ENCODE data around the gene SLC24A3. TPM values are rescaled to one million over a fixed set of nuclear protein-coding genes. Genes with fewer than 3 reads are reported as not detected.

The SLC24A3 gene
- total and polyA plus RNA-seq, 2 experiments from 2014 or later = 0.81 to 2.5 TPM

- TF ChIP-seq ZNF462 (CRISPR knock-in tag; IDR thresholded peaks at IDR 0.05) = no peak
Measured at GRCh38 chr20:19374216-19374615, 161.8 kb downstream of the SLC24A3 start (continued).

- DNase-seq (ENCODE audit: low spot score) (no peak), ATAC-seq (no peak)
- H3K4me3 ChIP-seq = no peak overlapping the region
- no peaks in the 10 kb centered on the region for H3F3A ChIP-seq (replicated peaks; ENCODE audit: low read depth)
- TF ChIP-seq ZNF462 (CRISPR knock-in tag; IDR thresholded peaks at IDR 0.05) = no peak
- TF ChIP-seq EZH2 (IDR thresholded peaks at IDR 0.05; ENCODE audit: low read depth, unreplicated experiment) = no peak
- TF ChIP-seq ZNF331 (CRISPR knock-in tag; IDR thresholded peaks at IDR 0.05; ENCODE audit: low read depth) = no peak
- no peak for TF ChIP-seq ETS1 (IDR thresholded peaks at IDR 0.05)
- no peak for TF ChIP-seq EZH2phosphoT487 (IDR thresholded peaks at IDR 0.05; ENCODE audit: unreplicated experiment)
- H3K27ac ChIP-seq (ENCODE audit: low read depth) = no peak overlapping the region
- no peaks in the 10 kb centered on the region for H3K27me3 ChIP-seq (ENCODE audit: insufficient read depth)
- Mint-ChIP-seq H3K27ac (no peak overlapping the region), H3K36me3 (ENCODE audit: low read depth) (no peaks in the 10 kb centered on the region), H3K4me3 (no peak overlapping the region), H3K9me3 (no peaks in the 10 kb centered on the region), H3K4me1 (peaks cover 6% of the 10 kb centered on the region), H3K27me3 (ENCODE audit: insufficient read depth, low read depth, poor library complexity) (peaks cover 6% of the 10 kb centered on the region)
- peaks cover 5% of the 10 kb centered on the region; the same call in 1 of the 2 replicates for H4K20me1 ChIP-seq (replicated peaks; ENCODE audit: insufficient read depth)
- no peak overlapping the region for H3K4me2 ChIP-seq
- H3K79me2 ChIP-seq (replicated peaks; ENCODE audit: insufficient read depth) = no peaks in the 10 kb centered on the region
- no peaks in the 10 kb centered on the region for H3K36me3 ChIP-seq (ENCODE audit: insufficient read depth)
- no peaks in the 10 kb centered on the region for H3K4me1 ChIP-seq (ENCODE audit: insufficient read depth)
- H2AFZ ChIP-seq = no peak overlapping the region
- no peaks in the 10 kb centered on the region for H3K9me2 ChIP-seq (ENCODE audit: insufficient read depth)
Measured at GRCh38 chr20:19375395-19375794, 163.0 kb downstream of the SLC24A3 start.
